Sigmoid colon (tissue), 4 donors: ENCODE data around the gene MYL10.

ENCODE experiments used
- CTCF ChIP-seq, 4 experiments: fragments of 450-650 bp in 3 of 4; fragments of 200-600 bp in 1 of 4; IDR thresholded peaks; one replicate each; pipeline ENCODE4 v1.5.1; 2016 to 2019; ENCODE audit warnings: antibody characterized with exemption in 4 of 4, mild to moderate bottlenecking in 3 of 4, moderate library complexity in 2 of 4
- POLR2A ChIP-seq, 2 donors: fragments of 450-650 bp; IDR thresholded peaks; one replicate each; pipeline ENCODE4 v1.6.1; 2016; ENCODE audit warnings: antibody characterized with exemption in 2 of 2, mild to moderate bottlenecking in 2 of 2, moderate library complexity in 2 of 2
- POLR2AphosphoS5 ChIP-seq, 4 donors: sonication (generic); formaldehyde crosslinking; IDR thresholded peaks; one replicate each; pipeline ENCODE4 v1.6.1; 2017; ENCODE audit warnings: antibody characterized with exemption in 4 of 4

- TF ChIP-seq CTCF (IDR thresholded peaks at IDR 0.05), result no peak
- no peak for TF ChIP-seq POLR2AphosphoS5 (IDR thresholded peaks at IDR 0.05)
- TF ChIP-seq POLR2A (IDR thresholded peaks at IDR 0.05), result no peak
Measured at GRCh38 chr7:101586078-101586905, 42.8 kb downstream of the MYL10 start.
